GM12878 (cell line): ENCODE data around the gene RAB34. TPM values are rescaled to one million over a fixed set of nuclear protein-coding genes. Genes with fewer than 3 reads are reported as not detected.

Experiments used
- ATAC-seq: fragments of 200-7000 bp; cut with Tn5 transposase; 3 replicates; pipeline ENCODE4 v1.9.1; 2020; ENCODE audit warnings: mild to moderate bottlenecking, moderate library complexity
- BruUV-seq: library from RNA; stranded (reverse); fragments of 400-500 nt; replicated peaks from 2 replicates; lab custom pipeline; 2021; lab: Mats Ljungman, UMichigan
- CTCF ChIA-PET: fragments of 300-600 bp; sonication (Branson Sonifier 250); formaldehyde crosslinking; extraction: SDS; loops from one replicate; lab custom pipeline; 2021; ENCODE audit warnings: inconsistent platforms; lab: Yijun Ruan, JAX
- POLR2A ChIA-PET: fragments of 350-600 bp; formaldehyde crosslinking; extraction: SDS; loops from one replicate; lab custom pipeline; 2021; ENCODE audit warnings: inconsistent platforms; lab: Charles Lee
- RAD21 ChIA-PET: fragments of 300-600 bp; sonication (Branson Sonifier 250); formaldehyde crosslinking; loops from one replicate; lab custom pipeline; 2023; ENCODE audit warnings: antibody characterized with exemption; ENCODE audit not compliant: unreplicated experiment; lab: Charles Lee
- SMC1A ChIA-PET: fragments of 300-600 bp; sonication (Branson Sonifier 250); formaldehyde crosslinking; loops from one replicate; lab custom pipeline; 2023; ENCODE audit not compliant: unreplicated experiment, uncharacterized antibody; lab: Charles Lee
- DNase-seq: peaks from one replicate; pipeline ENCODE4 v3.0.0-alpha.2; 2011; ENCODE audit warnings: low read depth, low spot score
- FAIRE-seq: peaks from 3 replicates; lab custom pipeline; 2011; peaks lifted over from hg19 to GRCh38; lab: Jason Lieb, UNC
- H2AFZ ChIP-seq: 2 replicates; pipeline ENCODE4 v1.6.0; 2011; ENCODE audit warnings: low read depth, low read length, control low read depth; ENCODE audit not compliant: control insufficient read depth
- H3K27ac ChIP-seq: 2 replicates; pipeline ENCODE4 v1.5.1; 2011; ENCODE audit warnings: control low read depth; ENCODE audit not compliant: control insufficient read depth, insufficient read depth
- H3K27me3 ChIP-seq, 2 experiments: replicated peaks in 1 of 2; 2 replicates each; pipeline versions ENCODE4 v1.6.0 to v1.6.1; 2011; ENCODE audit warnings: low read length in 1 of 2; ENCODE audit not compliant: control insufficient read depth in 2 of 2, insufficient read depth in 2 of 2
- H3K36me3 ChIP-seq, 2 experiments: 2 replicates each; pipeline ENCODE4 v1.5.1; 2011; ENCODE audit warnings: low read length in 1 of 2; ENCODE audit not compliant: control insufficient read depth in 2 of 2, insufficient read depth in 2 of 2
- H3K4me1 ChIP-seq: 2 replicates; pipeline ENCODE4 v1.6.1; 2011; ENCODE audit warnings: mild to moderate bottlenecking, low read length, moderate library complexity, mixed read lengths; ENCODE audit not compliant: control insufficient read depth, insufficient read depth
- H3K4me2 ChIP-seq: 2 replicates; pipeline ENCODE4 v1.6.0; 2011; ENCODE audit warnings: control low read depth; ENCODE audit not compliant: control insufficient read depth, insufficient read depth
- H3K4me3 ChIP-seq: fragments of 200-600 bp; sonication (generic); 2 replicates; pipeline ENCODE4 v1.5.1; 2016
- H3K79me2 ChIP-seq: 2 replicates; pipeline ENCODE4 v1.6.0; 2011; ENCODE audit warnings: low read length; ENCODE audit not compliant: control insufficient read depth, insufficient read depth
- H3K9ac ChIP-seq: 2 replicates; pipeline ENCODE4 v1.8.0; 2011; ENCODE audit warnings: low read length, control low read depth, mixed read lengths; ENCODE audit not compliant: control insufficient read depth, insufficient read depth
- H3K9me3 ChIP-seq: replicated peaks from 3 replicates; pipeline ENCODE4 v1.5.1; 2011; ENCODE audit warnings: mild to moderate bottlenecking, low read length; ENCODE audit not compliant: control insufficient read depth, insufficient read depth
- H4K20me1 ChIP-seq: 2 replicates; pipeline ENCODE4 v1.6.0; 2011; ENCODE audit not compliant: control insufficient read depth, insufficient read depth
- CEBPZ ChIP-seq: fragments of 150-350 bp; IDR thresholded peaks from 2 replicates; pipeline ENCODE4 v1.6.1; 2016; ENCODE audit warnings: low read depth, low read length
- CREM ChIP-seq: IDR thresholded peaks from 2 replicates; pipeline ENCODE4 v1.6.1; 2014; ENCODE audit warnings: antibody characterized with exemption, low read depth
- CUX1 ChIP-seq: IDR thresholded peaks from 2 replicates; pipeline ENCODE4 v1.6.1; 2012; ENCODE audit warnings: improper control_type of control experiment, low read depth, low read length; ENCODE audit not compliant: insufficient replicate concordance
- EGR1 ChIP-seq, 2 experiments: IDR thresholded peaks; 1 replicate in 1 of 2; 2 replicates in 1 of 2; pipeline ENCODE4 v1.6.1; 2011 to 2012; ENCODE audit warnings: low read depth in 2 of 2, low read length in 2 of 2, borderline replicate concordance in 1 of 2, mild to moderate bottlenecking in 1 of 2, moderate library complexity in 1 of 2
- HDGF ChIP-seq: fragments of 450-650 bp; IDR thresholded peaks from 2 replicates; pipeline ENCODE4 v1.6.1; 2016; ENCODE audit warnings: antibody characterized with exemption
- ZNF274 ChIP-seq: IDR thresholded peaks from one replicate; pipeline ENCODE4 v1.8.0; 2011; ENCODE audit not compliant: insufficient read length, insufficient read depth
- ZNF687 ChIP-seq: fragments of 450-650 bp; IDR thresholded peaks from 2 replicates; pipeline ENCODE4 v1.6.1; 2017; ENCODE audit warnings: mild to moderate bottlenecking, moderate library complexity
- WGBS: methylation state at CpG from one replicate; pipeline ENCODE4 v1.1.6; 2016; ENCODE audit warnings: low lambda C conversion rate; ENCODE audit not compliant: insufficient replicate concordance, insufficient coverage; ENCODE audit errors: missing lambda C conversion rate; 5-methylcytosine and 5-hydroxymethylcytosine counted together
- in situ Hi-C: fragments of 300-500 bp; cut with MboI; formaldehyde crosslinking; loops from 9 replicates; pipeline ENCODE4 v1.14.3; 2018; ENCODE audit warnings: mixed read lengths
- intact Hi-C: fragments of 100-400 bp; cut with micrococcal nuclease; formaldehyde crosslinking; loops from one replicate; pipeline ENCODE4 v1.14.2; 2022; ENCODE audit not compliant: unreplicated experiment
- polyA plus RNA-seq, 11 experiments: library from polyadenylated mRNA; depleted of rRNA in 4 of 11; unstranded in 6 of 11; stranded (reverse) in 5 of 11; fragments of >200 nt; fragmentation: Nextera tagmentation in 4 of 11; fragmentation: Illumina TruSeq in 1 of 11; extraction: Ambion mirVana in 4 of 11; extraction: Trizol in 1 of 11; gene quantifications; 1 replicate in 1 of 11; 2 replicates in 10 of 11; pipeline versions ENCODE4 v1.2.1 to v1.2.3, GENCODE V29; 2011 to 2016; ENCODE audit warnings: inconsistent platforms in 2 of 11, missing spikeins in 2 of 11, low read depth in 1 of 11
- total RNA-seq, 4 experiments: library from RNA; depleted of rRNA in 3 of 4; stranded (reverse); fragments of >200 nt in 3 of 4; fragmentation: Illumina TruSeq in 1 of 4; extraction: Trizol in 1 of 4; gene quantifications; 2 replicates each; pipeline versions ENCODE4 v1.2.1 to v1.2.3, GENCODE V29; 2013 to 2021

The RAB34 gene
- total and polyA plus RNA-seq, 10 of the 15 experiments (the other 5 are each of a cell fraction or from before 2014, with no cell fraction given) = 0.37 to 46.4 (median 32.8) TPM

GRCh38 chr17:28705074-28705659 lies 12.5 kb downstream of the RAB34 start:
- Histone ChIP-seq H3K9me3 (no peaks in the 10 kb centered on the region), H2AFZ (no peak overlapping the region), H4K20me1 (no peaks in the 10 kb centered on the region), H3K9ac (no peak overlapping the region), H3K4me3 (no peak overlapping the region), H3K27ac (no peak overlapping the region), H3K27me3 (no peaks in the 10 kb centered on the region), H3K36me3 (peaks cover 10 to 27% of the 10 kb centered on the region in 2 experiments; a peak in 3 of 4 replicates), H3K4me2 (no peak overlapping the region), H3K79me2 (no peaks in the 10 kb centered on the region), H3K4me1 (no peaks in the 10 kb centered on the region)
- ChIA-PET CTCF (interaction anchor here (1.5 kb wide), 1 partner anchor 128 kb away, joined by 3 read pairs; the partner anchor contains the start of gene ALDOC), POLR2A (interaction anchor here (0.7 kb wide), 1 partner anchor 11 kb away, joined by 3 read pairs; no protein-coding TSS in a partner anchor), SMC1A (interaction anchor here (1.4 kb wide), 1 partner anchor 12 kb away, joined by 4 read pairs; no protein-coding TSS in a partner anchor), RAD21 (no interaction called here)
- FAIRE-seq = no peak
- intact Hi-C loops (no loop called here), in situ Hi-C loops (no loop called here)
- no peak for TF ChIP-seq ZNF687
- no peak for TF ChIP-seq CEBPZ
- TF ChIP-seq EGR1 (IDR thresholded peaks at IDR 0.05; ENCODE audit: borderline replicate concordance in 1 of 2, low read depth in 2 of 2, low read length in 2 of 2) = no peak
- TF ChIP-seq HDGF = no peak
- no peak for TF ChIP-seq CUX1
- TF ChIP-seq ZNF274 = no peak
- TF ChIP-seq CREM = no peak
- no TSS peak for BruUV-seq
- no peak for DNase-seq
- WGBS = 72% methylated on average over 5 of the region's 5 CpGs
- ATAC-seq = no peak
